WI38 (cell line): ENCODE measurements around the gene NHSL2.

Source experiments
- H3K4me3 ChIP-seq: 2 replicates; pipeline ENCODE4 v1.5.1; 2011; ENCODE audit warnings: low read depth, mild to moderate bottlenecking, control low read depth, low read length
- TF ChIP-seq, protein P1 (sequence below): IDR thresholded peaks from 2 replicates; pipeline ENCODE4 v1.5.1; 2012; ENCODE audit warnings: low read depth, mild to moderate bottlenecking, control low read depth, low read length

Gene NHSL2

GRCh38 chrX:72128881-72129280 is 218.2 kb downstream of the NHSL2 start:
- no peak overlapping the region for H3K4me3 ChIP-seq
- TF ChIP-seq, protein P1, sequence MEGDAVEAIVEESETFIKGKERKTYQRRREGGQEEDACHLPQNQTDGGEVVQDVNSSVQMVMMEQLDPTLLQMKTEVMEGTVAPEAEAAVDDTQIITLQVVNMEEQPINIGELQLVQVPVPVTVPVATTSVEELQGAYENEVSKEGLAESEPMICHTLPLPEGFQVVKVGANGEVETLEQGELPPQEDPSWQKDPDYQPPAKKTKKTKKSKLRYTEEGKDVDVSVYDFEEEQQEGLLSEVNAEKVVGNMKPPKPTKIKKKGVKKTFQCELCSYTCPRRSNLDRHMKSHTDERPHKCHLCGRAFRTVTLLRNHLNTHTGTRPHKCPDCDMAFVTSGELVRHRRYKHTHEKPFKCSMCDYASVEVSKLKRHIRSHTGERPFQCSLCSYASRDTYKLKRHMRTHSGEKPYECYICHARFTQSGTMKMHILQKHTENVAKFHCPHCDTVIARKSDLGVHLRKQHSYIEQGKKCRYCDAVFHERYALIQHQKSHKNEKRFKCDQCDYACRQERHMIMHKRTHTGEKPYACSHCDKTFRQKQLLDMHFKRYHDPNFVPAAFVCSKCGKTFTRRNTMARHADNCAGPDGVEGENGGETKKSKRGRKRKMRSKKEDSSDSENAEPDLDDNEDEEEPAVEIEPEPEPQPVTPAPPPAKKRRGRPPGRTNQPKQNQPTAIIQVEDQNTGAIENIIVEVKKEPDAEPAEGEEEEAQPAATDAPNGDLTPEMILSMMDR: peak; percentile 40

GRCh38 chrX:72129661-72130060 is 219.0 kb downstream of the NHSL2 start:
- H3K4me3 ChIP-seq: no peak overlapping the region
- TF ChIP-seq, protein P1: no peak

- TF ChIP-seq, protein P1: no peak
- H3K4me3 ChIP-seq: no peak overlapping the region
Measured at GRCh38 chrX:72130156-72130761, 219.6 kb downstream of the NHSL2 start.

- H3K4me3 ChIP-seq: peak overlapping the region; percentile 58
- TF ChIP-seq, protein P1: no peak
Measured at GRCh38 chrX:72130762-72131250, 220.2 kb downstream of the NHSL2 start.

DNA sequence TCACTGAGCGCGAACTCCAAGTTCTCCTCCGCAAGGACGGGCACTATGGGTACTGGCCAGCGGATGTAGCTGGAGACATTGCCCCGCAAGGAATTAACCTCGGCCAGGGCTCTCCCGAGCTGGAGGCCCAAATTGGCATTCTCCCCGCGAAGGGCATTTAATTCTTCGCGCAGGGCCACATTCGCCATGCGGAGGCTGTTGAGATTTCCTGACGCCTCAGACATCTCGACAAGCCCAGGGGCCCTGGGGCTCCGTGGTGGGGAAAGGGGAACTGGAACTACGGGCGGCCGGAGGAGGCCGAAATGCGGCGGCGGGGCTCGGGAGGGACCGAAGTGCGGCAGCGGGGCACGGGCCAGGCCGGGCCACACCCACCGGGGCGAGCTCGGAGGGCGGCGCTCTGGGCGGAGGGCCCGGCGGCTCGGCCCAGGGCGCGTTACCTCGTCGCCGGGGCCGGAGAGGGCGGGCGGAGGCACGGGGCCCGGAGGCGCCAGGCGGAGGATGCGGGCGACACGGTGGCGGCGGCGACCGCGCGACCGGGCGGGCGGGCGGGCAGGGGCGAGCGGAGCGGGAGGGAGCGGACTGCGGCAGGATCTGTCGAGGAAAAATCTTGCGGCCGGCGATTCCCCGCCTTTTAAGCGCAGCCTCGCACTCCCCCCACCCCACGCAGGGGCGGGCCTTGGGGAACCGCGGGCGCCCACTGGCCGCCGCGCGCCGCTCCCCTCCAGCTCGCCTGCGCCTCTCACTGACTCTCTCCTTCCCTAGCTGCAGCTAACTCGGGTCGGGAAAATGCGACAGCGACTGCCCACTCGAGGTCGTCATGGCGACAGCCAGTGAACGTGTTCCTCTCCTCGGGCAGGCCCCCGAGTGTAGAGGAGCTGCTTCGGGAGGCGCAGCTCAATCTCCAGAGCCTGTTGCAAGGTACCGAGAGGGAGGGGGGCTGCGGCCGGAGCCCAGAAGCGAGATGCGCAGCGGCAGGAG is 221.0 kb downstream of the NHSL2 start, which contains the start of gene RTL5:
Gene RTL5, minus strand, starts transcription at position 599 of the 978 bp plus-strand sequence.
- peak within 1 kb of the TSS; percentile 58 for H3K4me3 ChIP-seq
- TF ChIP-seq, protein P1: no peak

DNA sequence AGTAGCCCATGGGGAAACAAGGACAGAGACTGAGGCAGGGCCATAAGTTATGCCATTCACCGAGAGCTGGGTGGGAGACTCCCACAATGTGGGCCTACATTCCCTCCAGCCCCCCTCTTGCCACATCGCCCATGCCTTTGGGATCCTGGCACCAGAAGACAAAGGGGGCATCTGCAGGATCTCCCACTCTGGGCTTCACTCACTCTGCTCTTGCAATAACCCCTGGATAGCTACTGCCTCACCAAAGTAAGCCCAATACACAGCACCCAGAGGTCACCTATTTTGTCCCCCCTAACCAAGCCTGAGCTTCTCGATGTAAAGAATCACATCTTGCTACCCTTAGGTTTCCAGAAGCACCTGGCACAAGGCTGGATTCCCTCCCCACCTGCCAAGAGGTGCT is 221.8 kb downstream of the NHSL2 start:
- peak overlapping the region; percentile 32 for H3K4me3 ChIP-seq
- TF ChIP-seq, protein P1: no peak
